Neural progenitor cell (in vitro differentiated cells): ENCODE measurements around the gene B4GALNT2. TPM values are rescaled to one million over a fixed set of nuclear protein-coding genes. Genes with fewer than 3 reads are reported as not detected.

Source experiments
- DNase-seq: peaks from one replicate; pipeline ENCODE4 v3.0.0-alpha.2; 2016; ENCODE audit warnings: low spot score
- H2AFZ ChIP-seq: fragments of 200-600 bp; sonication (generic); replicated peaks from 2 replicates; pipeline ENCODE4 v1.6.1; 2016; ENCODE audit warnings: antibody characterized with exemption
- H3F3A ChIP-seq: fragments of 200-600 bp; sonication (generic); 2 replicates; pipeline ENCODE4 v1.6.1; 2016; ENCODE audit warnings: antibody characterized with exemption, low read depth
- H3K27ac ChIP-seq: fragments of 200-600 bp; sonication (generic); 2 replicates; pipeline ENCODE4 v1.5.1; 2016; ENCODE audit warnings: mild to moderate bottlenecking
- H3K27me3 ChIP-seq: fragments of 200-600 bp; sonication (generic); 2 replicates; pipeline ENCODE4 v1.6.1; 2016; ENCODE audit warnings: mild to moderate bottlenecking, moderate library complexity
- H3K36me3 ChIP-seq: fragments of 200-600 bp; sonication (generic); 2 replicates; pipeline ENCODE4 v1.5.1; 2016
- H3K4me1 ChIP-seq: fragments of 200-600 bp; sonication (generic); 2 replicates; pipeline ENCODE4 v1.6.1; 2016; ENCODE audit warnings: mixed run types
- H3K4me2 ChIP-seq: fragments of 200-600 bp; sonication (generic); 2 replicates; pipeline ENCODE4 v1.6.1; 2016
- H3K4me3 ChIP-seq: fragments of 200-600 bp; sonication (generic); 2 replicates; pipeline ENCODE4 v1.5.1; 2016
- H3K79me2 ChIP-seq: fragments of 200-600 bp; sonication (generic); 2 replicates; pipeline ENCODE4 v1.6.1; 2016; ENCODE audit warnings: low read depth
- H3K9ac ChIP-seq: fragments of 200-600 bp; sonication (generic); 2 replicates; pipeline ENCODE4 v1.6.1; 2016
- H3K9me3 ChIP-seq: fragments of 200-600 bp; sonication (generic); 2 replicates; pipeline ENCODE4 v1.5.1; 2016; ENCODE audit warnings: low read depth
- H4K20me1 ChIP-seq: fragments of 200-600 bp; sonication (generic); 2 replicates; pipeline ENCODE4 v1.6.1; 2016; ENCODE audit warnings: low read depth
- H3K27ac Mint-ChIP-seq: 3 replicates; pipeline ENCODE4 v1.8.0; 2021; ENCODE audit warnings: mixed read lengths
- H3K27me3 Mint-ChIP-seq: 2 replicates; pipeline ENCODE4 v1.8.0; 2022; ENCODE audit warnings: low read depth, mild to moderate bottlenecking, inconsistent platforms, moderate library complexity, mixed read lengths; ENCODE audit not compliant: insufficient read depth
- H3K36me3 Mint-ChIP-seq: 3 replicates; pipeline ENCODE4 v1.8.0; 2021; ENCODE audit warnings: mixed read lengths
- H3K4me1 Mint-ChIP-seq: 3 replicates; pipeline ENCODE4 v1.8.0; 2021; ENCODE audit warnings: mixed read lengths
- H3K4me3 Mint-ChIP-seq: 3 replicates; pipeline ENCODE4 v1.8.0; 2021; ENCODE audit warnings: mild to moderate bottlenecking, moderate library complexity, mixed read lengths
- H3K9me3 Mint-ChIP-seq: 3 replicates; pipeline ENCODE4 v1.8.0; 2020; ENCODE audit warnings: mixed read lengths
- EZH2 ChIP-seq: fragments of 200-600 bp; sonication (generic); IDR thresholded peaks from 2 replicates; pipeline ENCODE4 v1.6.1; 2017; ENCODE audit warnings: antibody characterized with exemption, mild to moderate bottlenecking, moderate library complexity
- EZH2phosphoT487 ChIP-seq: fragments of 200-600 bp; sonication (generic); IDR thresholded peaks from 2 replicates; pipeline ENCODE4 v1.6.1; 2017; ENCODE audit warnings: antibody characterized with exemption
- total RNA-seq: library from RNA; depleted of rRNA; stranded (reverse); fragments of >200 nt; gene quantifications from 2 replicates; pipeline ENCODE4 v1.2.3, GENCODE V29; 2015; ENCODE audit warnings: low replicate concordance
- TF ChIP-seq, protein P1 (sequence below): fragments of 200-600 bp; sonication (generic); IDR thresholded peaks from 2 replicates; pipeline ENCODE4 v1.5.1; 2017; ENCODE audit warnings: antibody characterized with exemption, mild to moderate bottlenecking

B4GALNT2 gene
- total RNA-seq, 1 donor from 2014 or later = not detected

DNA sequence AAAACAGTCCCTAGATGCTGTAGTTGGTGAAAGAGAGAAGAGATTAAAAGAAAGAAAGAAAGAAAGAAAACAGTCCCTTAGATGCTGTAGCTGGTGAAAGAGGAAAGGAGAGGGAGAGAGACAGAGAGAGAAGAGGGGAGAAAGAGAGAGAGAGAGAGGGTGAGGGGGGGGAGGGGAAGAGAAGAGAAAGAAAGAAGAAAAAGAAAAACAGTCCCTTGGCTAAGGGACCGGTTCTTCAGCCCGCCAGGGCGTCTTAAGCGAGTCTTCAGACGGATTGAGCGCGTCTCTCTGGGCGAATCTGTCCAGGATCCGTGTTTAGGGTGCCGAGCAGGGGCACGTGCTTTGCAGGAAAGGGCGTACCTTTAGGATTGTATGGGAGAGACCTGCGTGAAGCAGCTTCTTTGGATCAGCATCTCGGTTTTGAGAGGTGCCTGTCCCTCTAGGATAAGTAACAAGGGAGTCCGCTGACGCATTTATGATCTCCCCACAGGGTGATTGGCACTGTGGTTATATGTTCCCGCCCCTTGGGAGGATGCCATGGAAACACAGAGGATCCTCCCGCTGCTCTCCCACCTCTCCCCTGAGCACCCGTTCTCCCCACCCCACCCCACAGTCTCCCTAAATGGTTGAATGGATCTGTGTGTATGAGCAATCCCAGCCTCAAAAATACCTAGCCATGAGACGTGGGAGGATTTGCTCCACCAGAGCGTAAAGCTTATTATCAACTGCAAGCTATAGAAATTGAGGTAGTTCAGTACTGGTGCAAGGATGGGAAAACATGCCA lies 61.1 kb downstream of the B4GALNT2 start:
- H3K36me3 Mint-ChIP-seq = no peaks in the 10 kb centered on the region
- Histone ChIP-seq H2AFZ (peak overlapping the region; percentile 94), H3K4me1 (peaks cover 4% of the 10 kb centered on the region), H3F3A (peaks cover 39% of the 10 kb centered on the region), H3K9me3 (no peaks in the 10 kb centered on the region), H3K79me2 (no peaks in the 10 kb centered on the region), H4K20me1 (no peaks in the 10 kb centered on the region), H3K4me3 (peak overlapping the region; percentile 74), H3K4me2 (peak overlapping the region; percentile 75), H3K27ac (no peak overlapping the region), H3K36me3 (no peaks in the 10 kb centered on the region), H3K9ac (no peak overlapping the region), H3K27me3 (no peaks in the 10 kb centered on the region)
- H3K27me3 Mint-ChIP-seq = peaks cover 23% of the 10 kb centered on the region
- H3K9me3 Mint-ChIP-seq = peaks cover 5% of the 10 kb centered on the region
- peaks cover 27% of the 10 kb centered on the region for H3K4me1 Mint-ChIP-seq
- TF ChIP-seq EZH2phosphoT487 (no peak), EZH2 (no peak)
- TF ChIP-seq, protein P1, sequence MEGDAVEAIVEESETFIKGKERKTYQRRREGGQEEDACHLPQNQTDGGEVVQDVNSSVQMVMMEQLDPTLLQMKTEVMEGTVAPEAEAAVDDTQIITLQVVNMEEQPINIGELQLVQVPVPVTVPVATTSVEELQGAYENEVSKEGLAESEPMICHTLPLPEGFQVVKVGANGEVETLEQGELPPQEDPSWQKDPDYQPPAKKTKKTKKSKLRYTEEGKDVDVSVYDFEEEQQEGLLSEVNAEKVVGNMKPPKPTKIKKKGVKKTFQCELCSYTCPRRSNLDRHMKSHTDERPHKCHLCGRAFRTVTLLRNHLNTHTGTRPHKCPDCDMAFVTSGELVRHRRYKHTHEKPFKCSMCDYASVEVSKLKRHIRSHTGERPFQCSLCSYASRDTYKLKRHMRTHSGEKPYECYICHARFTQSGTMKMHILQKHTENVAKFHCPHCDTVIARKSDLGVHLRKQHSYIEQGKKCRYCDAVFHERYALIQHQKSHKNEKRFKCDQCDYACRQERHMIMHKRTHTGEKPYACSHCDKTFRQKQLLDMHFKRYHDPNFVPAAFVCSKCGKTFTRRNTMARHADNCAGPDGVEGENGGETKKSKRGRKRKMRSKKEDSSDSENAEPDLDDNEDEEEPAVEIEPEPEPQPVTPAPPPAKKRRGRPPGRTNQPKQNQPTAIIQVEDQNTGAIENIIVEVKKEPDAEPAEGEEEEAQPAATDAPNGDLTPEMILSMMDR = no peak
- peak overlapping the region; percentile 99 for H3K27ac Mint-ChIP-seq
- H3K4me3 Mint-ChIP-seq = peak overlapping the region; percentile 98
- peak; percentile 64 for DNase-seq

GRCh38 chr17:49194297-49194607 lies 61.7 kb downstream of the B4GALNT2 start:
- Histone ChIP-seq H3K4me3 (peak overlapping the region; percentile 74), H3F3A (peaks cover 39% of the 10 kb centered on the region), H2AFZ (peak overlapping the region; percentile 94), H4K20me1 (no peaks in the 10 kb centered on the region), H3K27me3 (no peaks in the 10 kb centered on the region), H3K79me2 (no peaks in the 10 kb centered on the region), H3K36me3 (no peaks in the 10 kb centered on the region), H3K4me2 (peak overlapping the region; percentile 75), H3K4me1 (peaks cover 4% of the 10 kb centered on the region), H3K9ac (no peak overlapping the region), H3K27ac (no peak overlapping the region), H3K9me3 (no peaks in the 10 kb centered on the region)
- Mint-ChIP-seq H3K4me3 (peak overlapping the region; percentile 98), H3K9me3 (peaks cover 5% of the 10 kb centered on the region), H3K27me3 (peaks cover 22% of the 10 kb centered on the region), H3K27ac (peak overlapping the region; percentile 99), H3K4me1 (peaks cover 27% of the 10 kb centered on the region), H3K36me3 (no peaks in the 10 kb centered on the region)
- TF ChIP-seq, protein P1 = no peak
- TF ChIP-seq EZH2 = no peak
- no peak for DNase-seq

GRCh38 chr17:49195751-49196150 lies 63.2 kb downstream of the B4GALNT2 start:
- no peak overlapping the region for H3K4me3 Mint-ChIP-seq
- H3K27me3 ChIP-seq = no peaks in the 10 kb centered on the region
- peaks cover 5% of the 10 kb centered on the region for H3K9me3 Mint-ChIP-seq

More at GRCh38 chr17:49195751-49196150, 63.2 kb downstream of the B4GALNT2 start:
- no peaks in the 10 kb centered on the region for H3K36me3 ChIP-seq
- no peak overlapping the region for H3K27ac ChIP-seq
- no peaks in the 10 kb centered on the region for H4K20me1 ChIP-seq
- peaks cover 37% of the 10 kb centered on the region for H3F3A ChIP-seq
- no peak for DNase-seq
- H3K79me2 ChIP-seq = no peaks in the 10 kb centered on the region
- H3K4me2 ChIP-seq = no peak overlapping the region
- H3K9ac ChIP-seq = no peak overlapping the region
- H3K36me3 Mint-ChIP-seq = no peaks in the 10 kb centered on the region
- H3K4me1 Mint-ChIP-seq = peaks cover 27% of the 10 kb centered on the region
- H3K4me1 ChIP-seq = peaks cover 4% of the 10 kb centered on the region
- H3K27ac Mint-ChIP-seq = no peak overlapping the region
- no peak for TF ChIP-seq EZH2
- TF ChIP-seq, protein P1 = no peak
- TF ChIP-seq EZH2phosphoT487 = no peak
- no peak overlapping the region for H2AFZ ChIP-seq
- no peak overlapping the region for H3K4me3 ChIP-seq
- peaks cover 22% of the 10 kb centered on the region for H3K27me3 Mint-ChIP-seq
- no peaks in the 10 kb centered on the region for H3K9me3 ChIP-seq
